Raji (cell line): ENCODE results near the gene PARVB.

Source experiments
- POLR2A ChIP-seq: IDR thresholded peaks from 2 replicates; pipeline ENCODE4 v1.6.1; 2011; ENCODE audit warnings: low read depth, low read length, control low read depth; ENCODE audit not compliant: insufficient read depth

The PARVB gene

DNA sequence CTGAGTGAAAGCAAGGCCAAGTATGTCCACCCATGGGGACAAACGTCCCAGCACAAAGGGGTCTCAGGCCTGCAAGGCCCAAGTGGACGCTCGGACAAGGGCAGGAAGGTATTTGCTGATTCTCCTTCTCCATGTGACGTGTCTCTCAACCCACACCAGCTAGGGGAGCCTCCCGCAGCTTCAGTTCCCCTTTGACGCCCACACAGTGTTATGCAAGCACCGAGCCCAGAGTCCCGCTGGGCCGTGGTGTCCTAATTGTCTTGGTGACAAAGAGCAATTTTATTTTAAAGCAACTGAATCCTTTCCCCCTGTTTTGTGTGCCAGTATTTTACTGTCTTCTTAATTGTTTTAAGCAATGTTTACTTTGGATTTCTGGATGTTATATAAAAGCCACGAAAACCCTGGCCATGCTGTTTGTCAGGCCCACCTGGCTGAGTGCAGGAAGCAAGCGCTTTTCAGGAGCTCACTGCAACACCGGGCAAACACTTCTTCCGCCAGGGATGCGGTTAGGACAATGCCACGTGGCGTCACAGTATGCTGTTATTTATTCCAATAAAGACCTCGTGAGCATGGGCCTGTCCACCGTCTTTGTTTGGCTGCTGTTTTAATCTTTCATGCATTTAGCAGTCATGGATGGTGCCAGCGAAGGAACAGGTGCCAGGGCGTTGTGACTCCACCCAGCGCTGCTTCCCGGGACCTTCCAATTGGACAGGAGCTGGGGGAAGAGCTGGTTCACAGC, 148.4 kb downstream of the PARVB start:
- TF ChIP-seq POLR2A, result no peak

DNA sequence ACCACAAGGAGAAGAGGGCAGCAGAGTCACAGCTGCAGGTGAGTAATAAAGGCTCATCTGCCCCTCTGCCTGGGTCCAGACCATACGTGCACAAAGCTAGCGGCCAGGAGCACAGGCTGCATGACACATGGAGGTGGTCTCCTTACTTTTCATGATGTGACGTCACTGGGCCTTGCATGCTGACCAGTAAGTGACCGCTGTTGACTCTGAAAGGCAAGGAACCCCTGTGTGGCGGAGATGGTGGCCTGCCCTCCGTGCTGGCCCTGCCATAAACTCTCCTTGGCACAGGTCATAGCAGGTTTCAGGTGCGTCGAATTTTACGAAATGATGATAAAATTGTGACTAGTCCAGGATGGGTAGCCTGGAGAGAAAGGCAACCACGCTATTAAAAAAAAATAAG, 149.1 kb downstream of the PARVB start:
- no peak for TF ChIP-seq POLR2A

DNA sequence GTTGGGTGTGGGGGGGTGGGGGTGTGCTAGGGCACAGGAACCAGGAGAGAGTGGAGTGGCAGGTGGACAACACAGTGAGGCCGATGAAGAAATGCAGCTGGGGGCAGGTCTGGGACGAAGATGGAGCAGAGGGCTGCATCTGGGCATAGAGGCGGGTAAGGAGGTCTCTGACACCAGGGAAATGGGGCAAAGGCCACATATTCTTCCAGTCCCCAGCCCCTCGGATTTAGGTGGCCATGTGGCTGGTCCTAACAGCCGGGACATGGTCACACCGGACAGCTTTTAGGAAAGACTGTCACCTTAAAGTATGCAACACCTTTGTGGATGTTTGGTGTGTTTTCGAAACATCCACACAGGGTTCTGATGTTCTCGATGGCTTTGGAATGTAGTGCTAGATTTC, 151.6 kb downstream of the PARVB start:
- TF ChIP-seq POLR2A, result no peak

DNA sequence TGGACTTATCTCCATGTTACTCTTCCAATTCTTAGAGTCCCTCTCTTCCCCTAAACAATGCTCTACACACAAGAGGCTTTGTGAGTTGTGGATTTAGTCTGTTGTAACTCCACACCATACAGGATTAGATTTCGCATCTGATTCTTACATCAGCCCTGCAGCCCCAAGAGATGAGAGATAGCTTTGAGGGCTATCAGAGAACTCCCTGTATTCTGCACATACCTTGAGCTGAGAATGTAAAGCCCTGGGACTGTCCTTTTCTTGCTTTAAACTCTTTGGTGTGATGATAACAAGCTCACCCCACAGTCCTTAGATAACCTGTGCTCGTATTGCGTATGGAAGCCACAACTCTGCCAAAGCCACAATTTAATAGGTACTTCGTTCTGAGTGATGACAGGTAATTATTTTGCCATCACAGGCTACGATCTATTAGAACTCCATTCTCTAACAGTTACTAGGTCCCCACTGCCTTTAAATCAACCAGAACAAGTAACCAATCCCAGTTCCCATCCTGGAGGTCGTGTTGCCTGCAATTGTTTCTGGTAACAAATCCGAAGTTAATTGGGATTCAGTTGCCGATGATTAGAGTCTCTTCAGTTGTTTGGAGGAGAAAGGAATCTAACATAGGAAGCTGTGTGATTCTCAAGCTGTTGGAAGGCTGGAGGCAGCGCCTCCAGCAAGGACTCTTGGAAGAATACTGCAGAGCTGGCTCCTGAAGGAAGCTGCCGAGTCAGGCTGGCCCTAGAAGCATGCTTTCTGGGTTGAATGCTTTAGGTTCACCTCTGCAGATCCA, 155.3 kb downstream of the PARVB start:
- TF ChIP-seq POLR2A, result no peak

DNA sequence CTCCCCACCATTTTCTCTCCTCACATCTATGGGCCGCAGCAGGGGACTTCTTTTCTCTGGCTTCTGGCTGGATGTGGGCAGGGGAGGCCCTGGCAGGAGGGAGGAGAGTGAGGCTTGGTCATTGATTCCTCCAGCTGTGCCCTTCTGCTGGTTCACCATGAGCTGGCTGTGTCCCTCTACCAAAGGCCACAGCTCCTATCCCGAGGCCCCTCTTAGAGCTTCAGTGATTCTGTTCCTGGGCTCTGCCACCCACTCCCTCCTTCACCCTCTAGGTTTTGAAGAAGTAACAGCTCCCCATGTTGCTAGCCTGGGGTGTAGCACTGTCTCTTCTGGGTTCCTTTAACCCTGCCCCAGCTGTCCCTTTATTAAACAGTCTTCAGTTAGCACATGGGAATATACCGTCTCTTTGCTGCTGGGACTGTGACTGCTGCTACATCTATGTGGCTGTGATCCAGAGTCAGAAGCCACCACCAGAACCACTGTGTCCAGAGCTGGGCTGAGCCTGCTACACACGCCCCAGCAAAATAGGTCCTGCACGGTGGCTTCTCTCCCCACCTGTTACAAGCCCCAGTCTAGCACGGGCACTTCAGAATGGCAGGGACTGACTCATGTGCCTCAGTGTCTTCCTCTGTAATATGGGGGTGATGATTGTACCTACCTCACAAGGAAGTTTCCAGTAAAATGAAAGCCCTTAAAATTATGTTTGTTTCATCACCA, 156.0 kb downstream of the PARVB start:
- no peak for TF ChIP-seq POLR2A

DNA sequence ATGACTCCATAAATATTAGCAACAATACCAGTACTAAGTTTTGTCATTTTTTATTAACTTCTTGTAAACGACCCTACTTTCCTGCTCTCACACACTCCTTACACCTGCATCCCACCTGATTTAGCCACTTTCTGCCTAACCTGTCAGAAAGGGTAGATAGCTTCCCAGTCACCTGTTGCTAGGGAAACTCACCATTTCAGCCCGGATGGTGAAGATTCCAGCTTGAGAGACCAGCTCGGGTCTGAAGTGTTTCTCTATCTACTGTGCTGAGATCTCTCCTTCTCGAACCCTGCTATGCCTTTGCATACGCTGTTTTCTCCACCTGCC, 156.6 kb downstream of the PARVB start, which contains the start of gene PARVG:
TSS of gene PARVG (plus strand) at position 220 of the 327 bp plus-strand sequence. CDS start 2,405 bp downstream, outside the sequence.
- peak; percentile 35; the same call in 1 of the 2 replicates for TF ChIP-seq POLR2A

DNA sequence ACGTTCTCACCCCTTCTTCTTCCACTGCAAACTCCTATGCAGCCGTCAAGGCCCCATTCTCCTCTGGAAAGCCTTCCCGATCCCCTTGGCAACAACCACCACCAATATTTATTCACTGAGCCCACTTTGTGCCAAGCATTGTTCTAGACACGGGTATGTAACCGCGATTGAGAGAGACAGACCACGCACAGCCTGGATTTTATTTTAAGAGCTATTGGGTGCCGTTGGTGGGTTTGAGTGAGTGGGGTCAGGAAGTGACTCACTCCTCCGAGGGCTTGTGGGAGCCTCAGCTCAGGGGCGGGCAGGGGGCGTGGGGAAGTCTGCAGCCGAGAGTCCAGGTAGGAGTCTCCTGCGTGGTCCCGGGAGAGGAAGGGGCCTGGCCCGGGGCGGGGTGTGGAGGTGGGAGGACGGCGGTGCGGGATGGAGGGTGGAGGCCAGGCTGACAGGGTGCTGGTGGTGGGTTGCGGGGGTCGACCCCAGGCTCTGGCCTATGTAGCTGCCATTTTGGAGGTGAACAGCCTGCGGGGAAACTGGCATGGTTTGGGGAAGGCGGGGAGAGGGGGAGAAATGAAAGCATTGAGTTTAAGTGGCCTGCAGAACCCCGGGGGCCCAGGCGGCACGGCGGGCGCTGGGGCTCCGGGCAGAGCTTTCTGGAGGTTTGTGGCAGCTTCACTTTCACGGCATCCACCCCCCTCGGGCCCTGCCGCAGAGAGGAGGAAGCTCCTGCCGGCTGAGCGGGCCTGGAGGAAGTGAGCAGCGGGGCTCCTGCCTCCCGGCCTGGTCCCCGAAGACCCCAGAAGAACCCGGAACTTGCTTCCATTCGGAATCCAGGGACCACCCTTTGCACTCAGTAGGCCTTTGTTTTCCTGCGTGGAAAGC, 157.2 kb downstream of the PARVB start:
- peak; percentile 35; the same call in 1 of the 2 replicates for TF ChIP-seq POLR2A

DNA sequence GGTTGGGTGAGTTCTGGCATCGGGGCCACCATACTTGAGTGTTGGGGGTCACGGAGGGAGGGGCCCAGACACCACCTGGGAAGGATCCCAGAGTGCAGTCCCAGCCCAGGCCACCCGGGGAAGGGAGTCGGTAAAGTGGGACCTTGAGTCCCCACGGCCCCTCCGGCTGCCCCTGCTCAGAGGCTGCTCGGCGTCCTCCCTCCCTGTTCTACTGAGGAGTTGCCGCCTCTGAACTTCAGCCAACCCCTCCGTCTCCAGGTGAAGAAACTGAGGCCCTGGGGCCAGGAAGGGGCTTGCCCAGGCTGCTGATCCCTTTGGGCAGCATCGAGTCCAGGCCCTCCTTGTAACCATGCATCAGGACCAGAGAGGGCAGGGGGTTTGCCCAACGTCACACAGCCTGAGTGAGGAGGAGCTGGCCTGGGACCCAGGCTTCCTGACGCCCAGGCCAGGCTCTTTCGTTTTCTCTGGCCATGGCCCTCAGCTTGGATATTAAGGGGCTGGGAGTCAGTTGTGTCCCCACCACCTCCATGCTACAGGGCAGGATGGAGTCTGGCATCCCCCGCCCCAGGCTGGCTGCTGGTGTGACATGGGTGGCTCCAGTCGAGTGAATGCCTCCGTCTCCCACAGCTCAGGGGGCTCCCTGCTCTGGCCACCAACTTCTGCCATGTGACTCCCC, 157.9 kb downstream of the PARVB start:
- TF ChIP-seq POLR2A, result no peak

DNA sequence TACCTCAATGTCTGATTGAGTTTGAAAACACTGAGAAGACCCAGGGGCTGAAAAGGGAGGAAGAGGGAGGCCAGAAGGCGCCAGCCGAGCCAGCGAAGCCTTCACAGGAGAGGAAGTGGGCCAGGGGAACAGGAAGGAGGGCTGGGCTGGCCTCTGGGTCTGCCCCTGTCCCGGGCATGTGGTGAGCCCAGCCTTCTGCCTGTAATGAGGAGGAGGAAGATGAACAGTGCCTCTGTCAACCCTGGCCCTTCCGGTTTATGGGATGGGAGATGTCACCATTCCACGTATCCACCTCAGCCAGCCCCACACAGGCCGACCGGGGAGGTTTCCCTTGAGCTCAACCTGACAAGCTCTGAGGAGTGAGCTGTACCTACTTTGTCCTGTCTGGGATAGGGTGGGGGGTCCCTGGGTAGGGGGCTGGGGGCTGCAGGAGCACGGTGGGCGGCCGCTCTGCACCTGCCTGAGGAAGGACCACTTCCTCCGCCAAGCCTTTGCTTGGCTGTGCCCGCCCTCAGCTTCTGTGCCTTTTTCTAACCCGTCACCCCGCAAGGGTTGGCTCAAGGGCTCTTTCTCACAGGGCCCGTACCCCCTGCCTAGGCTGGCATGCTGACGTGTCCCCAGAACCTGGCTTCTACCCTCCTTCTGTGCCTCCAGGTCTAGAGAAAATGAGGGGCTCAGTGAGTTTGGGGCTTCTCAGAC, 158.6 kb downstream of the PARVB start:
- TF ChIP-seq POLR2A, result no peak

DNA sequence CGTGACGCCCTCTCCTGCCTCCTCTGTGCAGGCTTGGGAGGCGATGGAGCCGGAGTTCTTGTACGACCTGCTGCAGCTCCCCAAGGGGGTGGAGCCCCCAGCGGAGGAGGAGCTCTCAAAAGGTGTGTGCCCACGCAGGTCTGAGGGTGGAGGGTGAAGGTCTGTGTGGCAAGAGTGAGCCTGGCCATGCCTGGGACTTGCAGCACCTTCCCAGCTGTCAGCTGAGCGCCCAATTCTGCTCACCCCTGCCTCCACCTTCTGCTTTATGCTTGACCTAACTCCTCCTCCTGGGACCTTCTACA, 159.1 kb downstream of the PARVB start:
- no peak for TF ChIP-seq POLR2A

DNA sequence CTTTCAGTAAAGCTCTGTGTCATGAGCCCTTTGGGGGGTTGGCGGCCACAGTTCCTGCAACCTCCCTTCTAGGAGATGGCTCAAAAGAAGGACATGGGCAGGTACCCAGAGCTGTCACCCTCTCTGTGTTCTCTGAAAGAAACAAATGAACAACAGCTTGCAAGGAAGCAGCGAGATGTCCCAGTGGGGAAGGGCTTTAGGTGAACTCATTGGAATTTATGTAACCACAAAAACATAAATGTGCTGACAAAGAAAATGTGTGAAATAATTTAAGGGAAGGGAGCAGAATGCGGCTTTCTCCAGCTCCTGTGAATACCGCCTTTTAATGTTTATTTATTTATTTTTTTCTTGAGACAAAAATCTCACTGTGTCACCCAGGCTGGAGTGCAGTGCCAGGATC, 159.9 kb downstream of the PARVB start:
- no peak for TF ChIP-seq POLR2A

DNA sequence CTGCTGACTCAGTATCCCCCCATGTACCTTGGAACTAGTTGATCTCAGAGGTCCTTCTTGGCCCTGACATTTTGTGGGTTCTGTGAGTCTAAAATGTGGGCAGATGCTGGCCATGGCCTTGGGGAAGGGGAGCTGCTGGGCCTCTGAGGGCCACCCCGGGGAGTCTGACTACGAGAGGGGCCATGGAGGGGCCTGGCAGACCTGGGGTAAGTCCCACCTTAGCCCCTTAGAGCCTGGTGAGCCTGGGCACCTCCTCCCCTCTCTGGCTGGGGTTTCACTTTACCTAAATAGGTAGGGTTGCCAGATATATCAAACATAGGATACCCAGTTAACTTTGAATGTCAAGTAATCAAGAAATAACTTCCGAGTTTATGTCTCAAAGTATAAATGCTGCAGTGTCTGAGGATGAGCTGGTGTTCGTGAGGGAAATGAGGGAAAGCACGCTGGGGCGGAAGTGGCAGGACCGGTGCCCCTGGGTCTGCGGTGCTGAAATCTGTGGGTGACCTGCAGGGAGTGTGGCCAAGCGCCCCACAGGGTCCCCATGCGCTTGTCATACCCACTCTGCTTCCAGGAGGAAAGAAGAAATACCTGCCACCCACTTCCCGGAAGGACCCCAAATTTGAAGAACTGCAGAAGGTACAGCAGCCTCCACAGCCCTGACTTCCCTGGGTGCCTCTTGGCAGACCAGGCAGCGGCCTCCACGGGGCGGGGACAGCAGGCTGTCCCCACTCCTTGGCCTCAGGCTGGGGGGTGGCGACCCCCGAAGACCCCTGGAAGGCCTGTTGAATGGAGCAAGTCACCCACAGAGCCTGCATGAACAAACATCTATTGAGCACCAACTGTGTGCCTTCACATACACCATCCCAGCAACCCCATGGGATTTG, 161.4 kb downstream of the PARVB start:
- TF ChIP-seq POLR2A, result no peak

DNA sequence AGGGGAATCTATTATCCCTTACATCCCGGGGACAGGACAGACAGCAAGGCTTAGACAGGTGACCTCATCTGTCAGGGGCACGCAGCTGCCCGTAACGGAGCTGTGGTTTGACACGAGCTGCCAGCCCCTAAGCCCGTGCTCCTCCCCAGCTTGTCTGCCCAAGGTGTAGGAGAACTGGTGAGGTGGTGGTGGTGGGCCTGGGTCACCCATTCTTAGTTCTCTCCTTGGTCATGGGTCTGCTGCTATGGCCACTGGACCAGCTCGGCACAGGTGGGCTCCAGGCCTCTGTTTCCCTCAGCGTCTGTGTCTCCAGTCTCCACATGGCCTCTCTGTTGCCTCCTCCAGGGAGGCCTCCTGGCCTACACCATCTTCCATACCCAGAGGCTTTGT, 162.0 kb downstream of the PARVB start:
- no peak for TF ChIP-seq POLR2A
